Measurements from ENCODE around the gene CRYZL1.
A peak's percentile ranks its signal among the peaks of the same experiment; 100 is the strongest.
"Not testable (repeated sequence)": the region's sequence is repeated elsewhere in the genome, so short reads cannot be mapped to it uniquely, and the experiment has no call there.

Gene CRYZL1

DNA sequence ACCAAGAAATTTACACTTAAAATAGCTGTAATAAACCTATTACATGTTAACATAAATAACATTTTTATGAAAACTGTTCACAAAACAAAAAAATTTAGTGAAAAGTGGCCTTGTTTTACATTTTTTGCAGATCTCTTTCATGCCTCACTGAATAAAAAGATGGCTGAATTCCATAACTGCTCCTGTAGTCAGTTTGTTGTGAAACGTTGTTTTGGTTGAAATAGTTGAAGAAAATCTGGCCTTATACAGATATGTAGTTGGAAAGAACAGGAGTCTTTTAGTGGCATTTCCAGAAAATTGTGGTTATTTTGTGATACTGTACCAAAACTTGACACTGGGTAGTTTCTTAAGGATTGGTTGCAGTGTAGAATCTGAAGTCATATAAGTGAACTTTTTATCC is 18.9 kb upstream of the CRYZL1 start:
- DNase-seq, result no peak

DNA sequence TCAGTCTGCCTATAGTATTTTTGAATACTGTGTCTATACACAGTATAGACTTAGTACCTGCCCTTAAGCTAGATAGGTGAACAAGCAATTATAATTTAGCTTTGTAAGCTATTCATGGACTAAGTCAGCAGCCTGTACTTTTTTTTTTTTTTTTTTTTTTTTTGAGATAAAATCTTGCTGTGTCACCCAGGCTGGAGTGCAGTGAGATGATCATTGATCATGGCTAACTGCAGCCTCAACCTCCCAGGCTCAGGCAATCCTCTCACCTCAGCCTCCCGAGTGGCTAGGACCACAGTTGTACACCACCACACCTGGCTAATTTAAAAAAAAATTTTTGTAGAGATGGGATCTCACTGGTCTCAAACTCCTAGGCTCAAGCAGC is 18.0 kb upstream of the CRYZL1 start:
- DNase-seq, result no peak

DNA sequence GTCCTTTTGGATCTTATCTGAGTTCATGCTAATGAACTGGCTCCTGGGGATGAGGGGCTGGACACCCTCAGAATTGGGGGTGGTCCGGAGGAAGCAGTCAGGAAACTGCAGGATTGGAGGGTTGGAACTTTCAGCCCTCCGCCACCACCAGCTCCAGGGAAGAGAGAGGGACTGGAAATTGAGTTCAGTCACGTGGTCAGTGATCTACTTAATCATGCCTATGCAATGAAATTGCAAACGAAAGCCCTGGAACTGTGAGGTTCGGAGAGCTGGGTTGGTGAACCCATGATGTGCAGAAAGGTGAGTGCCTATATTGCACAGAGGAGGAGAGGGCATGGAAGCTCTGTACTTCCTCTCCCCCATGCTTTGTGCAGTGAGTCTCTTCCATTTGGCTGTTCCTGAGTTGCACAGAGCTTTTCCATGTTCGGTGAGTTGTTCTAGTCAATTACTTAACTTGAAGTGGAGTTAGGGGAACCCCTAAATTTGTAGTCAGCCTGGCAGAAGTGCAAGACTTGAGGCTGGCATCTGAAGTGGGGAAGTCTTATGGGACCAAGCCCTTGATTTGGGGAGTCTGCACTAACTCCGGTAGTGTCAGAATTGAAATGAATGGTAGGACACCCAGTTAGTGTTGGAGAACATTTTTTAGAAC is 17.5 kb upstream of the CRYZL1 start:
- DNase-seq, result no peak

DNA sequence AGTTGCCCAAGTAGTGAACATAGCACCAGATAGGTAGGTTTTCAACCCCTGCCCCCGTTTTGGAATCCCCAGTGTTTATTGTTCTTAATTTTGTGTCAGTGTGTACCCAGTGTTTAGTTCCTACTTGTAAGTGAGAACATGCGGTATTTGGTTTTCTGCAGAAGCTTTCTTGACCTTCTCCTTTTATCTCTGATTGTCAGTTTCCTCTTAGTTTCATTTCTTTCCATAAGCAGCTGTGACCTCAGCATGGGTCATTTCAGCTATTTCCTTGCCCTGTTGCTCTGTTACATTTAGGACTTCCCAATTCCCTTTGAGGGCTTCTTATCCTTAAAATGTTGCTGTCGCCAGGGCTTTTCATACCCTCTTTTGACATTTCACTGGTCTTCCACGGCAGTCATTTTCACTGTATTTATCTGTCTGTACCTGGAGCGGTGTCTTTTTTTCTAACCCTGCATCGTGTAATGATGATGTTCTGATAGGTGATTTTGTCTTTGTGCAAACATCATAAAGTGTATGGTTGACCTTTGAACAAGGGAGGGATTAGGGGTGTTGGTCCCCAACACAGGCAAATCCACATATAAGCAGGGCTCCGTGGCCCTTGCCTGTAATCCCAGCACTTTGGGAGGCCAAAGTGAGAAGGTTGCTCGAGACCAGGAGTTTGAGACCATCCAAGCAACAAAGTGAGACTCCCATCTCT is 15.7 kb upstream of the CRYZL1 start:
- DNase-seq, result no peak

DNA sequence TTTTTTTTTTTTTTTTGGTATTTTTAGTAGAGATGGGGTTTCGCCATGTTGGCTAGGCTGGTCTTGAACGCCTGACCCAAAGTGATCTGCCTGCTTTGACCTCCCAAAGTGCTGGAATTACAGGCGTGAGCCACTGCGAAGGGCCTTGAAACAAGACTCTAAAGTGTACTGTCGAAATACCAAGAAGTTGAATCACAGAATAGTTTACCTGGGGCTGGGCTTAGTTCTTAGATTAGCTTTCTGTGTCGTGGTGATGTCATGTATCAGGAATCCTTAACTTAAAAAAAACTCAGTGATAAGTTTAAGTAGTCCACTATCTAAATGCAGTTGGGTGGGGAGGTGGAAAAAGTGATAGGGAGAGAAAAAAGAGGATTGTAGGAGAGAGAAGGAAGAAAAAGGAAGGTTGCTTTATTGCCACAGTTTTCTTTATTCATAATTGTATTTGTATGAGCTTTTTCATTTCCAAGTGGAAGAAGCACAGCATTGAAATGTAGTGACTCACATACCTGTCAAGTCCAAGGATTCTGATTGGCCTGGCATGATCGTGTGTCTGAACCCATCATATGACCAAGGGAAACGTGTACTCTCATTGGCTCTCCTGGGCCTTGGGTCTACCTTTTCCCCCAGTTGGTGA is 14.2 kb upstream of the CRYZL1 start:
- peak; percentile 97 for DNase-seq

DNA sequence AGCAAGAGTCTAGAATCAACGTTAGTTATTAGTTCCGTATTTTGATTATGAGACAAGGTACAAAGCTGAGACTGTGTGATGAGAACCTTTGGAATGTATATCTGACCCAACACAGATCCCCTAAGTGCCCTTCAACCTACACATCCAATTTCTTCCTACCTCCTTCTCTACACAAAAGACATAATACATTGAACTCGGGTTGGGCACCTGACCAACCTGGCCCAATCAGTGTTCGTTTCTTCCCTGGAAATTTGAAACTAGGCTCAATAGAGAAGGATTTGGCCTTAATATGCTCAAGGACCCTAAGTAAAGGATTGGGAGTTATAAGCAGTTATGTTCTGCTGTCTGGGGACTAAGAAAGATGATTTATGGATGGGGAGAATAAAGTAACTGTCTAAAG is 12.9 kb upstream of the CRYZL1 start:
- no peak for DNase-seq

DNA sequence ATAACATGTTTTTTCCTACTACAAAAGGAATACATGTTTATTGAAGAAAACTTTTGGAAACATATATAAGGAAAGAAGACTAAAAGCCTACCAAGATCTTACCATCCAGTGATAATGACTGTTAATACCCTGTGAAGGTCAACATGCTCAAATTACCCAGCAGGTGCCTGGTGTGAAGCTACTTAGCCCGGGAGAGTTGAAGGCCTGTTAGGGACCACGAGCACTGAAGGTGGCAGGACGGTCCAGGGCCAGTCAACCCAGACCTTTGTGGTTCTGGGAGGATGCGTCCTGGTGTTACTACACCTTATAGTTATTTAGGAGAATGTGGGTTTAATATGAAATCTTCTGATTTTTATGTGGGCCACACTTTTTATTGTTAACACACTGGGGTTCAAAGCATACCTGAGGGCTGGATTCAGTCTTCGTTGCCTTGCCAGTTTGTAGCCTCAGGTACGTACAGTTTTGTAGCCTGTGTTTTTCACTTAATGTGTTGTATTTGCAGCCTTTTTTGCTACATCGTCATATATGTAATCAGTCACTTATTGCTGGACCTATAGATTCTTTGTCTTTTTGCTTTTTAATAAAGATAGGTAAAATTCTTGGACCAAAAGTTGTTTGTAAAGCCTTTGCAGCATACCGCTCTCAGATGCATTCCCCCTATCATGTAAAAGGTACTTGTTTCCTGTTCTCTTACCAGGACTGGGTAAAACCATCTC is 10.6 kb upstream of the CRYZL1 start:
- DNase-seq, result no peak

DNA sequence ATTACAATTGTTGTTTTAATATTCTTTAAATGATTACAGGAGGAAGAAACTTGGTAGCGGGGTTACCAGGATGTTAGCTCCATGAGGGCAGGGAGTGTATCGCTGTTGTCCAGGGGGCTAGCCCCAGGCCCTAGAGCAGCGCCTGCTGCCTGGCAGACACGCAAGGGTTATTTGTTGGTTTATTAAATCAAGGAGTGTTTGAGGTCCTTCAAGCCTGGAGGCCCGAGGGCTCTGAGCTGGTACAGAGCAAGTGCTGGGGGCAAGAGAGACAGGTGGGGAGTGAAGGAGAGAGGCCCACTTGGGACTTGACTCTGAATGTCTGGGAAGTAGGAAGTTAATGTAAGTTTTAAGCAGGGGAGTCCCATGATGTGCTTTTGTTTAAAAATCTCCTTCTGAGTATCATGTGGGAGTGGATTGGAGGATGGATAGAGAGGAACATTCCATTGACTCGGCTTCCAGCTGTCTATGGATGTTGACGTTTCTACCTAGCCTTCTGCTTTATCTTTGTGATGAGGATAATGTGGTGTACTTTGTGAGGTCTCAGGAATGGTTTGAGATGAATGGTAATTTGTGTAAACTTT is 9.5 kb upstream of the CRYZL1 start:
- DNase-seq, result no peak

DNA sequence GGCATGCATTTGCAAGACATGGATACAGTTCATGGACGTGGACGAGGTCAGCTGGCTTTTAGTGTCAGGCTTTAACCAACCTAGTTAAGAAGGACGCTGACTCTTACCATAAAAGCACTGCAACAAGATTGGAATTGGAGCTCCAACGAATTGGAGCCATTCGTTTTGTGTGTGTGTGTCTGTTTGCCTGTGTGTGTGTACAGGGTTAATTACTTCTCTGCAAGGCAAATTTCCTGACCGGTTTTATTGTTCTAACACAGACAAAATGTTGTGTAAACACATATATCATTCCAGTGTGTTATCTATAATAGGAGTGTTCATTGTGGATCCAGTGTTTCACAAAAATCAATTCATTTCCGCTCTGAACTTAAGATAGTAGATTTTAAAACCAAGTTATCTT is 8.7 kb upstream of the CRYZL1 start:
- DNase-seq, result no peak

DNA sequence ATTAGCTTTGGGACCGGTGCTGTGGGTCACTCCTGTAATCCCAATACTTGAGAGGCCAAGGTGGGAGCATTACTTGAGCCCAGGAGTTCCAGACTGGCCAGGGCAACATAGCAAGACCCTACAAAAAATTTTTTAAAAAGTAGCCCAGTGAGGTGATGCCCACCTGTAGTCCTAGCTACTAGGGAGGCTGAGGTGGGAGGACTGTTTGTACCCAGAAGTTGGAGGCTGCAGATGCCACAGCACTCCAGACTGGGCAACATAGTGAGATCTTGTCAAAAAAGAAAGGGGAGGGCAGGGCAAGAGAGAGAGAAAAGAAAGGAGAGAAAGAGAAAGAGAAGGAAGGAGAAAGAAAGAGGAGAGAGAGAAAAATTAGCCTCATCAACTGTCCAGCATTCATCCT is 7.0 kb upstream of the CRYZL1 start:
- no peak for DNase-seq

DNA sequence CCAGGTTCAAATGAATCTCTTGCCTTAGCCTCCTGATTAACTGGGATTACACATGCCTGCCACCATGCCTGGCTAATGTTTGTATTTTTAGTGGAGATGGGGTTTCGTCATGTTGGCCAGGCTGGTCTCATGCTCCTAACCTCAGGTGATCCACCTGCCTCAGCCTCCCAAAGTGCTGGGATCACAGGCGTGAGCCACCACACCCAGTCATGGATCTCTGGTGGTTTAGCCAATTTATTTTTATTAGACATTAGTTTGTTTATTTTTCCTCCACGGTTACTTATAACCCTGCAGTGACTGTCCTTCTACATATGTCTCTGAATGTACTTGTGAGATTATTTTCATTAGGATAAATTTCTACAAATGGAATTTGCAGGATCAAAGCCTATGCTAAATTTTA is 6.0 kb upstream of the CRYZL1 start:
- DNase-seq, result no peak

DNA sequence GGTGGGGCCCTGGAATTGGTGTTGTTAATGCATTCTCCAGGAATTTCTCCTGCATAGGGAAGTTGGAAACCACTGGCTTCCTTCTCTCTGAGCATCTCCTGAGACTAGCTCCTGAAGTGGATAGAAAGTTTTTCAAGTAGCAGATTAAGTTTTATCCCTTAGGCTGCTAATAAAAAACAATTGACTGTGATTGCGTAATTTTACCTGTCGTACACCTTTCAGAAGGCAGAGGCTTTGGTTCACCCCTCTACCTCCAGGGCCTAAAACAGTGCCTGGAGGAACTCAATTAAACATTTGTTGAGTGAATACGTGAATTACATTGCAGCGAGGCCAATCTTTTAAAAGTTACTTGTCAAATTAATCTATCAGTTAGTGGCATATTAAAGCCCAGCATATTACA is 4.2 kb upstream of the CRYZL1 start:
- DNase-seq, result no peak

DNA sequence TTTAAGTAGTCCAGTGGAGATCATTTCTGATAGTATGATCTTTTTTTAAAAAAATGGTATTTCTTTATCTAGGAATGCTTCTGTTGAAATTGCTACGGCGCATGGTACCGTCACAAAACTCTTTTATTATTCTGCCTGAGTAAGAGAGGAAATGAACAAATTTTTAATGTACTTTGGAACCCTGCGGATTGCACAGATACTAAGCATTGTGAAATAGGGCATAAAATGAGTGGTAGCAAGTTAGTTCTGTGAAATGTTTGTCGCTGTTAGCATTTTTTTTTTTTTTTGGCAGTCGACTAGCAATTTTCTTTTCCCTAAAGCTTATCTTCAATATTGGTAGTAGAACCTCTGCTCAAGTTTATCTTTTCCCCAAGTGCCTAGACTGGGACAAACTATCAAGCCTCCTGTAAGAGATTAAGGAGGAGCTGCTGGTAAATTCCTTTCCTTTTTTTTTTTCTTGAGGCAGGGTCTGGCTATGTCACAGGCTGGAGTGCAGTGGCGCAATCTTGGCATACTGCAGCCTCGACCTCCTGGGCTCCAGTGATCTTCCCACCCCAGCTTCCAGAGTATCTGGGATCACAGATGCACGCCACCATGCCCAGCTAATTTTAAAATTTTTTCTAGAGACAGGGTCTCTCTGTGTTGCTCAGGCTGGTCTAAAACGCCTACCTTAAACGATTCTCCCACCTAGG is 3.0 kb upstream of the CRYZL1 start:
- DNase-seq, result no peak

DNA sequence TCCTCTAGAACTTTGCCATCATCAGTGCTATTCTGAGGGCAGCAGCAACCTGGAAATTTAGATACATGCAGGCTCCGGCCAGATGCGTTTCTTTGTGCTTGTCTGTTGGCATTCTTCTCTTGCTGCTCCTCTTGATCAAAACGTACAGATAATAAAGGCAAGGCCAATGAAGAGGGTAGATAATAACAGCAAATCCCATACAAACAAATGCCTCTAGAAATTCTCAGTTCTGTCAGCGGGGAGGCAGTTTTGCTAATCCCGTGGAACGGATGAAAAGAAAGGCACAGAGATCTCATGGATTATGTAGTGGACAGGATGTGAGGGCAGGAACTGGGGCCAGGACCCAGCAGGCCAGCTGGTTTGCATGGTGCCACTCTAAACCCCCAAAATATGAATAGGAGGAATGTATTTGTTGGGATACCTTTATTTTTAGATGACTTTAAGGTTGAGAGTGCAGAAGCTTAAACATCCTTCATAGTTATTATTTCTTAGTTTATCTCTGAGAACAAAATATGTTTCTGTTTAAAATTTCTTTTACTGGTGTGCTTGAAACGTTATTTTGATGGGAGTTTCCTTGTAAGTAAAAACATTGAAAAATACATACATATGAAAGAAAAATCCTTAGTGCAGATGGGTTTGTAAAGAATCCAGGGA is 2.2 kb upstream of the CRYZL1 start:
- DNase-seq, result no peak

DNA sequence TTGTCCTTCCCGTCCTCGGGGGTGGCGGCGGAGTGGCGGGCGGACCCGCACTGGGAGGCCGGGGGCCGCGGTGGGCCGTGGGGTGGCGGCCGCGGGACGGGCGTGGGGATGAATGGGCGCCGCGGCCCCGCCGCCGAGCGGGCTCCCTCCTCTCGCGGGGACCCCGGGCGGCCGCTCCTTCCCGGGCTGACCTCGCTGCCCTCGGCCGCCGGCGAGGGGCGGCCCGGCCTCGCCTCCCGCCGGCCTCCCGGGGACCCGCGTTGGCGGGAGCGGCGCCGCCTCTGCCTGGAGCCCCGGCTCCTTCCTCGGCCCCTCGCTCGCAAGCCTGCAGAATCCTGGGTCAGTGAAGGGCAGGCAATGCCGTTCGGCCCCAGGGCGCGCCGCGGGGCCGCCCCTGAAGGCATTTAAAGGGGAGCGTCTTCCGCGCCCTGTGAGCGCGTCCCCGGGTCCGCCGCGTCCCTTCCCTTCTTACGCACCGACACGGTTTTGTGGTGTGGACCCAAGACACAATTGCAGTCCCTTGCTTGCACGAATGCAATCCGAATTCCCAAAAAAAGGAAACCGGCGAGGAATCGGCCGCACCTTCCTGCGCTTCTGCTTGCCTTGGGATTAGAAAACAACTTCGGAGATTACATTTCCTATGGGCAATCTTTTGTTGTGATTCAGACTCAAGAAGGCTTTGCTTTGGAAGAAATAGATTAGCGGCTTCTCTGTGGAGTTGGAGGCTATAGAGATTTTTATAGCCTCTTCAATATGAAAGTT is 1.5 kb upstream of the CRYZL1 start:
- DNase-seq, result peak; percentile 40

DNA sequence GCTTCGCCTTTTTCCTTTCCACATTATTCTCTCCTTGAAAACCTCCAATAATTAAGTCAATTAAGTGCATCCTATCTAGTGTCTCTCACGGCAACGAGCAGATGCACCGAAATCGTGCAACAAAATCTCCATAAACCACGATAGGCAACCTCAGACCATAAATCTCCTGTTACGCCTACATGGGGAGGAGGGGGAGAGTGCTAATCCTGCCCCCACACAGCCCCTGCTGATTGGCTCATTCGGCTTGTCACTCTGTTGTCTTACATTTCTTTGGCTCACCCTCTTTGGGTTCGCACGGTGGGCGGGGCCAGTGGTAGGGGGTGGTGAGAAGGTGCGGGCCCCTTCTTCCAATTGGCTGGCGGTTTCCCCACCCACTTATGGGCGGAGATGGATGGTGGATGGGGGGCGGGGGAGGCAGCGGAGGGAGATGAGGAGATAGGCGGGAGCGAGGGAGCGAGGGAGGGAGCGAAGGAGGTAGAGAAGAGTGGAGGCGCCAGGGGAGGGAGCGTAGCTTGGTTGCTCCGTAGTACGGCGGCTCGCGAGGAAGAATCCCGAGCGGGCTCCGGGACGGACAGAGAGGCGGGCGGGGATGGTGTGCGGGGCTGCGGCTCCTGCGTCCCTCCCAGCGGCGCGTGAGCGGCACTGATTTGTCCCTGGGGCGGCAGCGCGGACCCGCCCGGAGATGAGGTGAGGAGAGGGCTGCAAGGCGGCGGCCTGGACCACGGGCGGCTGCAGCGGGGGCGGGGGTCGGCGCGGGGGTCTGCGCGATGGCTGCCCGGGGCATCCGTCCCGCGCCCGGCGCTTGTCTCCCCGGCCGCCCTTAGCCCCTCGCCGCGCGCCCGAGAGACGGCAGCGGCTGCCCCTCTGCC is 720 bp upstream of the CRYZL1 start, which contains the start of gene ITSN1:
TSS of gene ITSN1 (plus strand) at position 475 of the 869 bp plus-strand sequence. CDS start 76,328 bp downstream, outside the sequence.
- DNase-seq, result peak; percentile 99

DNA sequence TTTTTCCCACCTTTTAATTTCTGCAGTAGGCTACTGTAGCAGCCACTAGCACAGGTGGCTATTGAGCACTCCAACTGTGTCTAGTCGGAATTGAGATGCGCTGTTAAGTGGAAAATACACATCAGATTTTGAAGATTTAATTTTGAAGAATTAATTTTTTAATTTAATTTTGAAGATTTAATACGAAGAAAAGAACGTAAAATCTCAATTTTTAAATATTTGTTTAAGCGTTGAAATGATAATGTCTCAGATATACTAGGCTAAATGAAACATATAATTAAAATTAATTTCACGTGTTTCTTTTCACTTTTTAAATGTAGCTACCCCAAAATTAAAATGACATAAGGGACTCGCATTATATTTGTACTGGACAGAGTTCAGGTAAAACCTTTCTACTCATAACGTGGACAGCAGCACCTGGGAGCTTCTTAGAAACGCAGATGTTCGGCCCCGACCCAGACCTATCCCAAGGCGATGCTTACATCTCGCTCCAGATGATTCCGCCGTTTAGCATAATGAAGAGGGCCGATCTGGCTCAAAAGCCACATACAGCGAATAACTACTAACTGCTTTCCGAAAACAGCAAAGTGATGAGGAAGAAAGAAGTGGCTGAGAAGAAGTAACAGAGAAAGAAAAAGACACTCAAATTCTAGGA is 717 bp downstream of the CRYZL1 start:
- peak; percentile 37 for DNase-seq

DNA sequence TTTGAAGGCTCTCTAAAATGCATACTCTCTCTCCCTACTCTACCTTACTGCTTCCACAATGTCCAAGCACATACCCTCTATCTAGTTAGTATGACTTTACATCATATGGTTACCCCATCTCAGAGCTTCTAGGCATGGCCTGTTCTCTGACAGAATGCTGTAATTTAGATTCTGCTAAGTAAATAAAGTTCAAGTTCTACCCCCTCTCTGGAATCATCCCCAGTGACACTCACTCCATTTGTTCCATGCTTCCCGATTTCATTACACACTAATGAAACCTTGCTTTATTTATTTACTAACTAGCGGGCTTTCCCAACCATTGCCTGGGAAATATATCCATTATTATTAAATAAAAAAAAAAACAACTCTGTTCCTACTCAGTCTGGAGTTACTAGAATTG is 7.3 kb downstream of the CRYZL1 start:
- DNase-seq, result no peak

DNA sequence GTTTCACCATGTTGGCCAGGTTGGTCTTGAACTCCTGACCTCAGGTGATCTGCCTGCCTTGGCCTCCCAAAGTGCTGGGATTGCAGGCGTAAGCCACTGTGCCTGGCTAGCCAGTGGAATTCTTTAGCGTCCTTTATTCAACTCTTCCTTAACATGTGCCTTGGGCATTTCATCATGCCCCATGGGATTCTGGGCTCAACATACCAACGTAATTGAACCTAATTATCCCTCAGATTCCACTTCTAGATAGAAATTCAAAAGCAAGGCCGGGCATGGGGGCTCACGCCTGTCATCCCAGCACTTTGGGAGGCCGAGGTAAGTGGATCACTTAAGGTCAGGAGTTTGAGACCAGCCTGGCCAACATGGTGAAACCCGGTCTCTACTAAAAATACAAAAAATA is 15.4 kb downstream of the CRYZL1 start:
- not testable (repeated sequence) for DNase-seq

DNA sequence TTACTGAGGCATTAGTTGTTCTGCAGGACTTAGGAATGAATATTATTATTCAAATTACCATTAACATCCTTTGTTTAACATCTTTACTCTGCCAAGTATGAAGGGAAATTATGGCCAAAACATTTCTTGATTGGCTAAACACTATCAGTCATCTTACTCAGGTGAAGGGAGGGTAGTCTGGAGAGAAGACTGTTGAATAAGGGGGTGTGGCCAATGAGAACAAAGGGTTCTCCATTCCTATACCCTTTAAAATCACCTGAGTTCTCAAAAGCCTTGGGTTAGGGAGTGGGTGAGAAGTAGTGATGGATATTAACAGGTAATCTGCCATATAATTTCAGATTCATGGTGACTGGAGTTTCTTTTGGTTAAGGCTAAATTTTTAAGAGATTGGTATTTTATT is 19.3 kb downstream of the CRYZL1 start:
- DNase-seq, result no peak
